ENCODE measurements around the gene ZNF397.

DNA sequence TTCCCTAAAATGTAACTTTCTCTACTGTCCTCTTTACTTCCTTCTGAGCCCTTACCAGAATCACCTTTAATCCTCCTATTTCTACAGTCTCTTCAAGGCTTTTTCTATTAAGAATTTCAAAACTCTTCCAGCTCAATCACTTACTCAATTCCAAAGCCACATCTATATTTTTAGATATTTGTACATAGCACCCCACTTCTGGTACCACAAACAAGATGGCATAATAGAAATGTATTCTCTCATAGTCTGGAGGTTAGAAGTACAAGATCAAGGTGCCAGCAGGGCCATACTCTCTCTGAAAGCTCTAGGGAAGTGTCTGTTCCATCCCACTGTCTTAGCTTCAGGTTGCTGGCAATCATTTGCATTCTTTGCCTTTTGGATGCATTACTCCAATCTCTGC lies 38.1 kb downstream of the ZNF397 start:
- TF ChIP-seq POLR2AphosphoS5 (IDR thresholded peaks at IDR 0.05; ENCODE audit: low read depth, low read length) (no peak), POLR2A (IDR thresholded peaks at IDR 0.05; ENCODE audit: low read depth, low read length) (no peak)
